Measurements from ENCODE around the gene NF1. TPM values are rescaled to one million over a fixed set of nuclear protein-coding genes. Genes with fewer than 3 reads are reported as not detected.

NF1 gene
- total RNA-seq, 5 donors from 2014 or later (not counting 1 experiment from before 2014, with no cell fraction given) = 30.8 to 32.6 (median 31.8) TPM

DNA sequence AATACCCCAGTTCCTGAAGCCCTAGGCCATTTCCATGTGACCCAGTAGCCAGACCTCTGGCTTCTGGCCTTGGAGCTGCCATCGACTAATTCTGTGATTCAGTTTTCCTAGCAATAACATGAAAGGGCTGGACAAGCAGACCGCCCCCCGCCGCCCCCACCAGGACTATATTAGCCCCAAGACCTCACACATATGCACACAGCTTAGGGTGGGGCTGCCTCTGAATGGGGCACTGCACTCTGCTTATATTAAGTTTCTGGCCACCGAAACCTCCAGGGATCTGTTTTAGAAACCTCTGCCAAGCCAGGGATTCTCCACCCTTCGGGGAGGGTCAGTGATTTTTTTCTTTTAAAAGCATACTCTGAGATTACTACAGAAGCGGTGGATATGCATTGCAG lies 299.0 kb downstream of the NF1 start:
- Histone ChIP-seq H3K9me3 (no peaks in the 10 kb centered on the region), H3K36me3 (ENCODE audit: control insufficient read depth in 2 of 2, extremely low read depth in 1 of 2, insufficient read depth in 1 of 2, low read length in 1 of 2) (no peaks in the 10 kb centered on the region), H3K4me3 (ENCODE audit: control insufficient read depth in 1 of 2, extremely low read depth in 1 of 2, low read length in 1 of 2) (no peak overlapping the region), H3K27ac (ENCODE audit: low read length) (no peak overlapping the region), H3K4me1 (ENCODE audit: control insufficient read depth in 1 of 2, extremely low read depth in 1 of 2, insufficient read depth in 2 of 2, low read length in 2 of 2) (peaks cover 0 to 17% of the 10 kb centered on the region in 2 experiments), H3K27me3 (replicated peaks in 1 of 2; ENCODE audit: control insufficient read depth in 2 of 2, extremely low read depth in 1 of 2, insufficient read depth in 2 of 2, low read length in 1 of 2) (peaks cover 2 to 70% of the 10 kb centered on the region in 2 experiments)
- no peaks in the 10 kb centered on the region for H3K9me3 Mint-ChIP-seq
- POLR2A ChIA-PET = no interaction called here
- WGBS (ENCODE audit: insufficient coverage) = 100% methylated on average over 1 of the region's 7 CpGs
- no peaks in the 10 kb centered on the region for H3K36me3 Mint-ChIP-seq
- no peak overlapping the region for H3K27ac Mint-ChIP-seq
- CTCF ChIA-PET = no interaction called here
- ATAC-seq (replicated peaks in 1 of 4) (no peak), DNase-seq (no peak)
- peaks cover 11 to 18% (median 14%) of the 10 kb centered on the region in 3 donors for H3K4me1 Mint-ChIP-seq
- peak overlapping the region in 2 of 3 donors; percentile 25 to 52 for H3K4me3 Mint-ChIP-seq
- peaks cover 37 to 61% of the 10 kb centered on the region in 2 donors for H3K27me3 Mint-ChIP-seq

DNA sequence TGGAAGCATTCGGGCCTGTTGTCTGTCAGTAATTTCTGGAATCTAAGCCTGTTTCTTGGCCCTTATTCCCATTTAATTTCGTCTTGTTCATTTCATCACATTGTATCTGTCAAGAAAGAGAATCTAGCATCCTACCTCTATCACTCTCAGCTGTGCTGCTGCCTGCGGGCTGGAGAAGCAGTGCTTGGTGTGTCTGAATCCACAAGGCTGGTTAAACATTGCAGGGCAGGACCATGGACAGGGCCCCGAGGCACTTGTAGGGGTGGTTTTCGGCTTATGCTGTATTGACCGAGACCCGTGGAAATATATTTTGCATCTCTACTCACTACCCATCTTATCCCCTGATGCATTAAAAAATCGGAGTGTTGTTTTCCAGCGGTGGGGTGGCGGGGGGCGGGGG lies 299.8 kb downstream of the NF1 start:
- ChIA-PET CTCF (interaction anchor here in 1 of 2 donors (0.8 kb wide), 1 partner anchor 420 kb away, joined by 6 read pairs; no protein-coding TSS in a partner anchor), POLR2A (no interaction called here)
- H3K4me3 ChIP-seq (ENCODE audit: control insufficient read depth in 1 of 2, extremely low read depth in 1 of 2, low read length in 1 of 2) = no peak overlapping the region
- H3K36me3 ChIP-seq (ENCODE audit: control insufficient read depth in 2 of 2, extremely low read depth in 1 of 2, insufficient read depth in 1 of 2, low read length in 1 of 2) = no peaks in the 10 kb centered on the region
- peak overlapping the region in 1 of 3 donors; percentile 22 for H3K4me3 Mint-ChIP-seq
- WGBS (ENCODE audit: insufficient coverage) = 86% methylated on average over 1 of the region's 11 CpGs
- no peaks in the 10 kb centered on the region for H3K9me3 Mint-ChIP-seq
- H3K36me3 Mint-ChIP-seq = no peaks in the 10 kb centered on the region
- peaks cover 37 to 58% of the 10 kb centered on the region in 2 donors for H3K27me3 Mint-ChIP-seq
- no peak overlapping the region for H3K27ac Mint-ChIP-seq
- DNase-seq (peak in 23 of 35 experiments; percentile 13 to 50 (median 32)), ATAC-seq (replicated peaks in 1 of 4) (no peak)
- peaks cover 0 to 15% of the 10 kb centered on the region in 2 experiments for H3K4me1 ChIP-seq (ENCODE audit: control insufficient read depth in 1 of 2, extremely low read depth in 1 of 2, insufficient read depth in 2 of 2, low read length in 2 of 2)
- no peaks in the 10 kb centered on the region for H3K9me3 ChIP-seq
- peaks cover 9 to 18% (median 14%) of the 10 kb centered on the region in 3 donors for H3K4me1 Mint-ChIP-seq
- H3K27me3 ChIP-seq (replicated peaks in 1 of 2; ENCODE audit: control insufficient read depth in 2 of 2, extremely low read depth in 1 of 2, insufficient read depth in 2 of 2, low read length in 1 of 2) = peaks cover 2 to 67% of the 10 kb centered on the region in 2 experiments
- no peak overlapping the region for H3K27ac ChIP-seq (ENCODE audit: low read length)

DNA sequence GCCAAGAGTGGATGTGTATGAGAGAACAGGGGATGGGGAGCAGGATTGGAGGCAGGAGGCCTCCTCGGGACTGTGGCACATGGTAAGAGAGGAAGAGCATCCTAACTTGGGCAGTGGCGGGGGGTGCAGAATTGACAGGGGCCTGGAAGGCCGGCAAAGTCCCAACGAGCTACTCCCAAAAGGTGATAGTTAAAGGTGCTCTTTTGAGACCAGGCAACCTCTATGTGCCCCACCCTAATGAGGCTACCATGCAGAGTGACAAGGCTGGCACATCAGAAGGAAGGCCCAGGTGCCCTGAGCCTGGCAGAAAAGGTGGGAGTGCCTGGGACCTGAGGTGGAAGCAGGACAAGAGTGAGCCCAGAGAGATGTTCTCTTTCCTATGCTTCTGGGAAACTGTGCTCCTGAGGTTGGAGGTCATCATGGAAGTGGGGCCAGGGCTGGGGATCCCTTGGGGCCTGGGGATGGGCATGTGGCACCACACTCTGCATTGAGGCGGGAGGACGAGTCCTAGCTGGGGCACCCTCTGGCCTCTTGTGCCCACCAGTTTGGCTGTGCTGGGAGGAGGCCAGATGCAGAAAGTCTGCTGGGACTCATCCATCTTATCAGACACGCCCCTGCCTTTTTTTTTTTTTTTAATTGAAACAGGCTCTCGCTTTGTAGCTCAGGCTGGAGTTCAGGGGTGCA lies 302.6 kb downstream of the NF1 start:
- ChIA-PET CTCF (interaction anchor here in 1 of 2 donors (0.6 kb wide), 1 partner anchor 182 kb away, joined by 3 read pairs; no protein-coding TSS in a partner anchor), POLR2A (no interaction called here)
- WGBS (ENCODE audit: insufficient coverage) = 60% methylated on average over 3 of the region's 8 CpGs
- Mint-ChIP-seq H3K27ac (no peak overlapping the region), H3K9me3 (no peaks in the 10 kb centered on the region), H3K27me3 (peaks cover 30 to 40% of the 10 kb centered on the region in 2 donors), H3K4me3 (no peak overlapping the region), H3K36me3 (no peaks in the 10 kb centered on the region), H3K4me1 (peaks cover 3 to 6% (median 3%) of the 10 kb centered on the region in 3 donors)
- Histone ChIP-seq H3K36me3 (ENCODE audit: control insufficient read depth in 2 of 2, extremely low read depth in 1 of 2, insufficient read depth in 1 of 2, low read length in 1 of 2) (no peaks in the 10 kb centered on the region), H3K4me1 (ENCODE audit: control insufficient read depth in 1 of 2, extremely low read depth in 1 of 2, insufficient read depth in 2 of 2, low read length in 2 of 2) (peaks cover 0 to under 1% of the 10 kb centered on the region in 2 experiments), H3K27me3 (replicated peaks in 1 of 2; ENCODE audit: control insufficient read depth in 2 of 2, extremely low read depth in 1 of 2, insufficient read depth in 2 of 2, low read length in 1 of 2) (peaks cover 2 to 53% of the 10 kb centered on the region in 2 experiments), H3K9me3 (no peaks in the 10 kb centered on the region), H3K4me3 (ENCODE audit: control insufficient read depth in 1 of 2, extremely low read depth in 1 of 2, low read length in 1 of 2) (no peak overlapping the region), H3K27ac (ENCODE audit: low read length) (no peak overlapping the region)
- ATAC-seq (replicated peaks in 1 of 4) = no peak
- DNase-seq = peak in 1 of 35 experiments; percentile 2

DNA sequence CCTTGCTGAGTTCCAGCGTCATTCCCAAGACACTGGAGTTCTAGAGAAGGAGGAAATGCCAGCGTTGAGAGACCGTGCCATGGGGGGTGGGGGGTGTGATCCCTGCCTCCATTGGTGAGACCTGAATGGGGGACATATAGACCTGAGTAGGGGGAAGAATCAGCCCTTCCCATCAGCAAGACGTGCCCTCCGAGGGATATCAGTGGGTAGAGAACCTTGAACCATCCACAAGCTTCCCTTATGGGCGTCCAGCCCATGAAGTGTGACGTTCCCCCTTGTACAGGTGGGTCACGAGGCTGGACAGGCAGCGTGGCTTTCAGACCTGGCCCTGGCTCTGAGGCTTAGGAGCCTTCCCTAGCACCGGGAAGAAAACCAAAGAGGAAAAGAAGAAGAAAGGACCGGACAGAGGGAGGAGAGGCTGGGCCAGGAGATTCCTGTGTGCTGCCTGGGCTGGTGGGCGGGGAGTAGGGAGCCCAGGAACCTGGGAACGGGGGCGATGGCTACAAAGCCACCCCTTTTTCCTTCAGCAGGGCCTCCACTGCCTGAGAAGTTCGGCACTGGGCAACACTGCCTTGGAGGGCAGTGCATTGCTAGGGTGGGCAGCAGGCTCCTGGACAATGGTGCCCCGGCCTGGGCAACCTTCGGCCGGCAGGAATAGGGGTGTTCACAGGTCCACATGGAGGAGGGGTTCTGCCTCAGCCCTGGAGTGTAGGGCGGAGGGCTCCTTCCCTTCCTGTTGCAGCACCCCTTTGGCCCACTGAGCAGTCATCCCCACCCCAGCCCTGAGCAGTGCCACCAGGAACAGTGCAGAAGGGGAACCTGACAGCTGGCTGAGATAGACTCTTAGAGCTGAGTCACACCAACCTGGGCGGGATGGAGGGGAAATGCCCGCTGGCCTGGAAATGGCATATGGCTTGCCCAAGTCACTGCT lies 303.9 kb downstream of the NF1 start:
- ChIA-PET CTCF (interaction anchor here in 1 of 2 donors (0.6 kb wide), 1 partner anchor 183 kb away, joined by 3 read pairs; no protein-coding TSS in a partner anchor), POLR2A (no interaction called here)
- H3K4me3 ChIP-seq (ENCODE audit: control insufficient read depth in 1 of 2, extremely low read depth in 1 of 2, low read length in 1 of 2) = no peak overlapping the region
- ATAC-seq (replicated peaks in 1 of 4) = no peak
- peak in 1 of 35 experiments; percentile 9 for DNase-seq
- no peaks in the 10 kb centered on the region for H3K36me3 ChIP-seq (ENCODE audit: control insufficient read depth in 2 of 2, extremely low read depth in 1 of 2, insufficient read depth in 1 of 2, low read length in 1 of 2)
- Mint-ChIP-seq H3K4me3 (no peak overlapping the region), H3K27ac (no peak overlapping the region), H3K36me3 (no peaks in the 10 kb centered on the region), H3K27me3 (peaks cover 18 to 28% of the 10 kb centered on the region in 2 donors), H3K9me3 (no peaks in the 10 kb centered on the region), H3K4me1 (peaks cover 0 to 6% (median 0%) of the 10 kb centered on the region in 3 donors)
- H3K27me3 ChIP-seq (replicated peaks in 1 of 2; ENCODE audit: control insufficient read depth in 2 of 2, extremely low read depth in 1 of 2, insufficient read depth in 2 of 2, low read length in 1 of 2) = peaks cover 2 to 41% of the 10 kb centered on the region in 2 experiments
- no peaks in the 10 kb centered on the region for H3K4me1 ChIP-seq (ENCODE audit: control insufficient read depth in 1 of 2, extremely low read depth in 1 of 2, insufficient read depth in 2 of 2, low read length in 2 of 2)
- no peaks in the 10 kb centered on the region for H3K9me3 ChIP-seq
- H3K27ac ChIP-seq (ENCODE audit: low read length) = no peak overlapping the region
- 78% methylated on average over 13 of the region's 21 CpGs for WGBS (ENCODE audit: insufficient coverage)

DNA sequence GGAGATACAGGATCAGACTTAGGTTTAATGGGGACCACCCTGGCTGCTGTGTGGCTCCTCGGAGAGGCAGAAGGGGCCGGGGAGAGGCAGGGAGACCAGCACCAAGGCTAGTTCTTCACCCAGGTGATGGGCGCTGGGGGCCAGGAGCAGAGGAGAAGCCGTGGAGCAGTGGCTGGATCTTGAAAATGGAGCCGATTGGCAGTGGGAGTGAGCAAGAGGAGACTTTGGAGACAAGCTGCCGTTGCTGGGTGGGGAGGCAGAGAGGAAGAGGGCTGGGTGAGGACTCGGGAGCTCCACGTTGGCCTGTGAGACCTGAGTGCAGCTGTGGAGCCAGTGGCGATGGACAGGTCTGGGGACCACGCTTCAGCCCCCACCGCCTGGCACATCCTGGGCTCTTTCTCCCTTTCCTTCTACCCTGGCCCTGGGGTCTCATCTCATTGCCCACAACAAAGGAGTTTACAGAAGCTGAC lies 305.7 kb downstream of the NF1 start:
- POLR2A ChIA-PET = no interaction called here
- Mint-ChIP-seq H3K4me3 (no peak overlapping the region), H3K4me1 (no peaks in the 10 kb centered on the region), H3K36me3 (no peaks in the 10 kb centered on the region), H3K27me3 (peaks cover 6 to 13% of the 10 kb centered on the region in 2 donors), H3K27ac (no peak overlapping the region), H3K9me3 (no peaks in the 10 kb centered on the region)
- Histone ChIP-seq H3K27ac (ENCODE audit: low read length) (no peak overlapping the region), H3K36me3 (ENCODE audit: control insufficient read depth in 2 of 2, extremely low read depth in 1 of 2, insufficient read depth in 1 of 2, low read length in 1 of 2) (no peaks in the 10 kb centered on the region), H3K4me1 (ENCODE audit: control insufficient read depth in 1 of 2, extremely low read depth in 1 of 2, insufficient read depth in 2 of 2, low read length in 2 of 2) (no peaks in the 10 kb centered on the region), H3K27me3 (replicated peaks in 1 of 2; ENCODE audit: control insufficient read depth in 2 of 2, extremely low read depth in 1 of 2, insufficient read depth in 2 of 2, low read length in 1 of 2) (peaks cover 0 to 36% of the 10 kb centered on the region in 2 experiments), H3K9me3 (no peaks in the 10 kb centered on the region), H3K4me3 (ENCODE audit: control insufficient read depth in 1 of 2, extremely low read depth in 1 of 2, low read length in 1 of 2) (no peak overlapping the region)
- CTCF ChIA-PET = no interaction called here
- no peak for ATAC-seq (replicated peaks in 1 of 4)
- DNase-seq = no peak
- 67% methylated on average over 10 of the region's 11 CpGs for WGBS (ENCODE audit: insufficient coverage)
